IPS DF 6.9 (cell line): ENCODE data around the gene AMBP.

Experiments used
- DNase-seq: peaks from one replicate; pipeline ENCODE4 v3.0.0-alpha.2; 2013; ENCODE audit warnings: low read depth, low spot score
- H3K27ac ChIP-seq: one replicate; pipeline ENCODE4 v1.5.1; 2013; ENCODE audit warnings: low read length, control low read depth
- H3K27me3 ChIP-seq: 2 replicates; pipeline ENCODE4 v1.6.1; 2013; ENCODE audit warnings: mild to moderate bottlenecking, low read length; ENCODE audit not compliant: control insufficient read depth, insufficient read depth
- H3K36me3 ChIP-seq: 2 replicates; pipeline ENCODE4 v1.6.1; 2013; ENCODE audit warnings: low read length; ENCODE audit not compliant: control insufficient read depth, insufficient read depth
- H3K4me1 ChIP-seq: 2 replicates; pipeline ENCODE4 v1.6.1; 2013; ENCODE audit warnings: low read length; ENCODE audit not compliant: control insufficient read depth, insufficient read depth
- H3K4me3 ChIP-seq: 2 replicates; pipeline ENCODE4 v1.5.1; 2013; ENCODE audit warnings: mild to moderate bottlenecking, low read length
- H3K9me3 ChIP-seq: 2 replicates; pipeline ENCODE4 v1.6.1; 2013; ENCODE audit warnings: low read length, inconsistent platforms; ENCODE audit not compliant: control insufficient read depth, insufficient read depth
- WGBS: extraction: QIAGEN DNeasy Blood & Tissue Kit; methylation state at CpG from one replicate; pipeline ENCODE4 v1.1.7; 2013; ENCODE audit warnings: mixed read lengths, missing lambda C conversion rate; ENCODE audit not compliant: insufficient read length, insufficient coverage; 5-methylcytosine and 5-hydroxymethylcytosine counted together

AMBP gene

DNA sequence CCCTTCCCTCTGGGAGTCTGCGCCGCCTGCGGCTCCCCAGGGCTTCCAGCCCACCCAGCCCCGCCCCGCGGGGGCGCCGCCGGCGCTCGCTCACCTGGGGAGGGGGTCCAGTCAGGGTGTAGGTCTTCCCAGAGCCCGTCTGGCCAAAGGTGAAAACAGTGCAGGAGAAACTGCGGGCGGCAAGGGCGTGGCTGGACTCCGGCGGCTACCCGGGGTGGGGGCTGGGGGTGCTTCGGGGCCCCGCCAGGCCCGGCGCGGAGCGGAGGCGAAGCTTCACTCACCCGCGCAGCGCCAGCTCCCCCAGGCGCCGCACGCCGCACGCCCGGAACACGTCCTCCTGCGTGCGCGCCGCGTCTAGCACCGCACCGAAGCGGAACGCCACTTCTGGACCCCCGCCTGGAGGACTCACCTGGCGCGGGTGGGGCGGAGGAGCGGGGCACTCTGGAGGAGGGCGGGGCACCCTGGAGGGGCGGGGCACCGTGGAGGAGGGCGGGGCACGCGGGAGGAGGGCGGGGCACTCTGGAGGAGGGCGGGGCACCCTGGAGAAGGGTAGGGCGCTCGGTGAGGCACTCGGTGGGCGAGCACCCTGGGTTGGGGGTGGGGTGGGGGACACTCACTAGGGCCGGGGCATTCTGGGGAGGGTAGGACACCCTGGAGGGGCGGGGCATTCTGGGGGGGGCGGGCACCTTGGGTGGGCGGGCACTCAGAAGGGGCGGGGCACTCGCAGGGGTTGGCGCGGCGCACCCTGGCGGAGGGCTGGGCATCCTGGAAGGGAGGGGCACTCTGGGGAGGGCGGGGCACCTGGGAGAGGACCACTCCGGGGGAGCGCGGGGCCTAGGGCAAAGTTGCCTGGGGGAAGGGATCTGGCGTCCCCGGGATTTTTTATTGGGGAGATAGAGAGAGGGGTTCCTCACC, 20.2 kb upstream of the AMBP start:
- H3K36me3 ChIP-seq, result no peaks in the 10 kb centered on the region
- peak overlapping the region; percentile 62 for H3K4me3 ChIP-seq
- H3K4me1 ChIP-seq, result peaks cover 4% of the 10 kb centered on the region; the same call in 1 of the 2 replicates
- H3K27me3 ChIP-seq, result peaks cover 6% of the 10 kb centered on the region; the same call in 1 of the 2 replicates
- no peak for DNase-seq
- H3K9me3 ChIP-seq, result no peaks in the 10 kb centered on the region; the same call in 1 of the 2 replicates
- WGBS, result no CpG with 5 or more reads among the region's 77 CpGs
- H3K27ac ChIP-seq, result no peak overlapping the region

DNA sequence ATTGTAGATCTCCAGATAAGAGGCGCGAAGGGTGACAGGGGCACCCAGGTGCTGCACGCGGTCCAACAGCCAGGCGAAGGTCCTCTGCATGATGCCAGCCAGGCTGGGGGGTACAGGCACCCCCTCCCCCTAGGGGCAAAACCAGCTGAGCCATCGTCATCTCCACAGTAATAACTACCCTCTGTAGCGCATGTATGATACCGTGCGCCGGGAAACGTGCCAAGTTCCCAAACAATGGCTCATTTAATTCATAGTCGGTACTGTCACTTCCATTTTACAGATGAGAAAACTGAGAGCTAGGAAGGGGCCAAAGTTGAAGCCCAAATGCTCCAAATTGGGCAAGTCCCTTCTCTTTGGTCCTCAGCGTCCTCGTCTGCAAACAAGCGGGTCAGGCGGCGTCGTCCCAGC, 19.5 kb upstream of the AMBP start:
- no peaks in the 10 kb centered on the region for H3K36me3 ChIP-seq
- peaks cover 4% of the 10 kb centered on the region; the same call in 1 of the 2 replicates for H3K4me1 ChIP-seq
- no peak for DNase-seq
- no peaks in the 10 kb centered on the region; the same call in 1 of the 2 replicates for H3K9me3 ChIP-seq
- H3K27me3 ChIP-seq, result peaks cover 6% of the 10 kb centered on the region; the same call in 1 of the 2 replicates
- H3K27ac ChIP-seq, result no peak overlapping the region
- H3K4me3 ChIP-seq, result peak overlapping the region; percentile 62
- WGBS, result no CpG with 5 or more reads among the region's 18 CpGs

DNA sequence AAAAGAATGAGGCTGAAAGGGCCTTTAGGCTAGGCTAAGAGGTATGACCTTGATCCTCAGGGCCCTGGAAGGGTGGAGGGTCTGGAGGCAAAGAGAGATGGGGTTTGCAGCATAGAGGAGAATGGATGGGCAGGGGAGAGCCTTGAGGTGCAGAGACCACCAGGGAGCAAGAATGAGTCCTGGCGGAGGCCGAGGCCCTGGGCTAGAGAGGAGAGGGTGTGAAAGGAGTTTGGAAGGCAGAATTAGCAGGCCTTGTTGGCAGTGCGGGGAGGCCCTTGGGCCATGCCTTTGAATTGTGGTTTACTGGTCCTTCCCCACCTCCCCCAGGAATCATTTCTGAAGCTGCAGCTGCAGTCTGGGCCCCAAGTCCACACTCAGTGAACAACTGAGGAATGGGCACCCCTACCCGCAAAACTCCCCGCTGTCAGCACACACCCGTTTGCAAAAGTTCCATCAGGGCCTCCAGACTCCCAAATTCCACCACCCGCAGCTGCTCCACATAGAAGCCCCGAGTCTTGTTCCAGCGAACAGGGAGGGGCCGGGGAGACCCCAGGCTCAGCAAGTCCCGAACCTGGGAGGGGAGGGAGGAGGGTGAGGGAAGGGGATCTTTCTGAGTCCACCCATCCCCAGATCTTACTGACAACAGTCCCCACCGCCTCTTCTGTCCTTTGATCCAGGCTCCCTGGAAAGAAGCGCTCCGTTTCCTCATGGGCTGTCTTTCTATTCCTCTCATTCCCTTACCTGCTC, 18.9 kb upstream of the AMBP start:
- no CpG with 5 or more reads among the region's 14 CpGs for WGBS
- Histone ChIP-seq H3K9me3 (no peaks in the 10 kb centered on the region; the same call in 1 of the 2 replicates), H3K27me3 (peaks cover 6% of the 10 kb centered on the region; the same call in 1 of the 2 replicates), H3K36me3 (no peaks in the 10 kb centered on the region), H3K27ac (no peak overlapping the region), H3K4me3 (no peak overlapping the region), H3K4me1 (peaks cover 4% of the 10 kb centered on the region; the same call in 1 of the 2 replicates)
- DNase-seq, result no peak

DNA sequence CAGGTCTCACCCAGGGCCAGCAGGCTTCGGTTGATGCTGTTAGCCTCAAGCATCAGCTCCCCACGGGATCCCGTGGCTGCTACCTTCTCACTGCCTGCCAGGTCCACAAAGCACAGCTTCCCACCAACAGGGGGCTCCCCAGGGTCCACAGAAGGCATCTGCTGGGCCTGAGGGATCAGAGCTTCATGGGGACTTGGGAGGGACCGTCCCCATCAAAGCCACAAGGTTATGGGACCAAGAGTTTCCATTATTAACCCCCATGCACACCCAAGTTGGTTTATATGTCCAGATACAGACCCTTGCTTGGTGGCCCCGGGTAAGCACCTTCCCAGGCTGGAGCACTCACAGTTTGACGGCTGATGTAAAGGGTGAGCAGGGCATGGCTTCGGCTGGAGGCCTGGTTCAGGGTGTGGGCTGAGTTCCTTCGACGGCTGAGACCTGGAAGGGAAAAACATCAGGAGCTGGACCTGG, 18.0 kb upstream of the AMBP start:
- Histone ChIP-seq H3K4me3 (no peak overlapping the region), H3K27me3 (peaks cover 6% of the 10 kb centered on the region; the same call in 1 of the 2 replicates), H3K36me3 (no peaks in the 10 kb centered on the region), H3K27ac (no peak overlapping the region), H3K9me3 (no peaks in the 10 kb centered on the region), H3K4me1 (peaks cover 4% of the 10 kb centered on the region; the same call in 1 of the 2 replicates)
- no peak for DNase-seq
- no CpG with 5 or more reads among the region's 9 CpGs for WGBS

DNA sequence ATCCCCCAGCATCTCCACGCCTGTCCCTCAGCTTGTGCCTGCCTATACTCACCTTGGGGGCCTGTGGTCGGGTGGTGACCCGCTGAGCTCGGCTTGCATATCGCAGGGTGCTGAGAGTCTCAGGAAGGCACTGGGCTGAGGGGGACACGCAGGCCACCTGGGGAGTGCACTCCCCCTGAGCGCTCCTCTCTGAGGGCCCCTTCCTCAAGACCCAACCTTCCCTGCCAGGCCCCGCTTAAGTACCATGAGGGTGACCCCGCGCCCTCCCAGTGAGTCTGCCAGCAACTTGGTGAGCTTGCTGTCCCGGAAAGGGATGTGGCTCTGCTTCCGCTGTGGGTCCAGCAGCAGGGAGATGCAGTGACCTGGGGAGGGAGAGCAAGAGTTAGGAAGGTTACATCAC, 16.9 kb upstream of the AMBP start:
- H3K27me3 ChIP-seq, result peaks cover 6% of the 10 kb centered on the region; the same call in 1 of the 2 replicates
- no CpG with 5 or more reads among the region's 12 CpGs for WGBS

DNA sequence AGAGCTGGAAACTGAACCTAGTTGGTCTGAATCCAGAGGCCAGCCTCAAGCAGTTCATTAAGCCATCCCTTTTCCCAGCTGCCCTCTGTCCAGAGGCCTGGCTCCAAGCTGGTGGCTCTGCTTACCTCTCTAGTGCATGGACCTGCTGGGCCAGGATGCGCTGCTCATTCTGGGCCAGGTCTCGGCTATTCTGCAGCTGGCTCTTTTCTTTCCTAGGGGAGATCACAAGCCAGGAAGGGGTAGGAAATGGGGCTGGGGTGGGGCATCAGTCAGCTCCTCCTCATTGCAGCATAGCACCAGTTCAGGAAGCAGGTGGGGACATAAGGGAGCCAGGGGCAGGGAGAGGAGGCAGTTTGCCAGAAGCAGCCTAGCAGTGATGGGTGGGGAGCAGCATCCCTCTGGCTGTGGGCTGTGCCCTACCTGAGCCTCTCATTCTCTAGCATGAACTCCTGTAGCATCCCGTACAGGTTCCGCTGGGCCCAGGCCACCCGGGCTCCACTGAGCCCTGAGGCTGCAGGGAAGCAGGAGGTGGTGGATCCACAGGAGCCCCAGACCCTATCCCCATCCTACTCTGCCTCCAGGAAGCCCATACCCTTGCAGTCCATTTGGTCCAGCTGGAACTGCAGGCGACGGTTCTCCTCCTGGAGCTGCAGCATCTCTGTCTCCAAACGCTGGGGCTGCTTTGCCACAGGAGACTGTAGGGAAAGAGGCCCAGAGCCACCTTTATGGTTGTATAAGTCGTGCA, 15.8 kb upstream of the AMBP start:
- Histone ChIP-seq H3K4me1 (no peaks in the 10 kb centered on the region), H3K9me3 (no peaks in the 10 kb centered on the region), H3K27me3 (peaks cover 4% of the 10 kb centered on the region; the same call in 1 of the 2 replicates), H3K4me3 (no peak overlapping the region), H3K27ac (no peak overlapping the region), H3K36me3 (no peaks in the 10 kb centered on the region)
- no CpG with 5 or more reads among the region's 9 CpGs for WGBS
- DNase-seq, result no peak

More for the DNA sequence above, 16.9 kb upstream of the AMBP start:
- no peak overlapping the region for H3K27ac ChIP-seq
- DNase-seq, result no peak
- no peaks in the 10 kb centered on the region for H3K36me3 ChIP-seq
- H3K4me3 ChIP-seq, result no peak overlapping the region
- H3K4me1 ChIP-seq, result peaks cover 4% of the 10 kb centered on the region; the same call in 1 of the 2 replicates
- H3K9me3 ChIP-seq, result no peaks in the 10 kb centered on the region

DNA sequence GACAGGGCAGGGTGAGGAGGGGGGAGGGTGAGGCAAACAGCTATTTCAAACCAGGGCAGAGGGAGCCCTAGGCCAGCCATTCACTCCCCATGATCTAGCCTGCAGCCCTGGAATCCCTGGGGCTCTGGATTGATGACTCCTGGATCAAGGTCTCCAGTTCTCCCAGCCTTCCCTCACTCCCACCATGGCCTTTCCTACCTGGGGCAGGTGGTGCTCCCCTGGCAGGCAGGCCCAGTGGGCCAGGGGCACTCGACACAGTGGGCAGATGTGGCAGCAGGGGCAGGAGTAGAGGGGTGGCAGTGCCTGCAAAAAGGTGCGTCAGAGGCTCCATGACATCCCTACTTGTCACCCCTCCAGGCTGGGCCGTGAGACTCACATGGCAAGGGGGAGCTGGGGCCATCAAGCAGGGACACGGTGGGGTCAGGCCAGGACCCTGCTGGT, 15.0 kb upstream of the AMBP start:
- DNase-seq, result no peak
- WGBS, result no CpG with 5 or more reads among the region's 4 CpGs
- no peak overlapping the region for H3K27ac ChIP-seq

DNA sequence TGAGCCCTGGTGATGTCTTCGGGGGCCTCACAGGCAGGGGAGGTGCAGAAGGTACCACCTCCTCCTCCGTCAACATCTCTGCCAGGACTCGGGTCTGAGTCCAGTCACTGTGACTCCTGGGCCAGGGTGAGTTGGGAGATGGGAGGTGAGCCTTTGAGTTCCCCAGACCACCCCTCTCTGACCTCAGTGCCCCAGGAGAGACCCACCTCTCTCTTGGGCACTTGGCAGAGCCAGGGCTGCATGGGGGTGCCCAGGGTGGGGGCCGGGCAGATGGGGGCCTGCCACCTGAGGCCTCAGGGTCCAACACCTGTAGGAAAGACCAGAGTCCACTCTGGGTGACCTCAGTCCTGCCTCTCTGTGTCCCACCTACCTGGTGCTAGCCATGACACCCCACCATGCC, 14.2 kb upstream of the AMBP start:
- WGBS, result no CpG with 5 or more reads among the region's 4 CpGs
- Histone ChIP-seq H3K9me3 (no peaks in the 10 kb centered on the region), H3K4me3 (no peak overlapping the region), H3K4me1 (no peaks in the 10 kb centered on the region), H3K27ac (no peak overlapping the region), H3K27me3 (no peaks in the 10 kb centered on the region), H3K36me3 (no peaks in the 10 kb centered on the region)
- no peak for DNase-seq

More for the DNA sequence above, 15.0 kb upstream of the AMBP start:
- Histone ChIP-seq H3K4me1 (no peaks in the 10 kb centered on the region), H3K27me3 (peaks cover 4% of the 10 kb centered on the region; the same call in 1 of the 2 replicates), H3K4me3 (no peak overlapping the region), H3K36me3 (no peaks in the 10 kb centered on the region), H3K9me3 (no peaks in the 10 kb centered on the region)

DNA sequence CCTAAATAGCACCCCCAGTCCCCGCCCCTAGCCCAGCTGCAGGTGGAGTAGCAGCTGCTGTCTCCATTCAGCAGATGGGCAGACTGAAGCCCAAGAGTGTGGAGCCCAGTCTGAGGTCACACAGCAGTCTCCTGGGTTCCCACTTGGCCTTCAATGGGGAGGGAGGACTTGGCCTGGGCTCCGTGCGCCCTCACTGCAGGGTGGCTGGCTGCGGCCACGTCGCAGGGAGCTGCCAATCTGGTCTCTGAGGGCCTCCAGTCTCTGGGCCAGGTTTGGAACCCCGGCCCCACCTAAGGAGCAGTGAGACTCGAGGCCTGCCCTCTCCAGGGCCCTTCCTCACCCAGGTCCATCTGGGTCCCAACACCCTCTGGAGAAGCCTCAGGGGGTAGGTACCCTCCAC, 13.6 kb upstream of the AMBP start:
- H3K9me3 ChIP-seq, result no peaks in the 10 kb centered on the region
- H3K27me3 ChIP-seq, result no peaks in the 10 kb centered on the region
- H3K36me3 ChIP-seq, result no peaks in the 10 kb centered on the region
- no peaks in the 10 kb centered on the region for H3K4me1 ChIP-seq
- H3K4me3 ChIP-seq, result no peak overlapping the region
- no peak overlapping the region for H3K27ac ChIP-seq
- WGBS, result no CpG with 5 or more reads among the region's 8 CpGs
- DNase-seq, result no peak
